ENCODE measurements around the gene ADGRA1.
"Not testable (repeated sequence)": the region's sequence is repeated elsewhere in the genome, so short reads cannot be mapped to it uniquely, and the experiment has no call there.

Gene ADGRA1

GRCh38 chr10:133166504-133166827 lies 78.7 kb downstream of the ADGRA1 start:
- DNase-seq, result no peak

GRCh38 chr10:133166828-133167692 lies 79.3 kb downstream of the ADGRA1 start:
- DNase-seq, result no peak

GRCh38 chr10:133167693-133168616 lies 80.2 kb downstream of the ADGRA1 start:
- DNase-seq, result no peak

GRCh38 chr10:133168617-133169031 lies 80.9 kb downstream of the ADGRA1 start:
- no peak for DNase-seq

- no peak for DNase-seq
Measured at GRCh38 chr10:133169173-133169947, 81.6 kb downstream of the ADGRA1 start.

- no peak for DNase-seq
Measured at GRCh38 chr10:133170092-133170491, 82.4 kb downstream of the ADGRA1 start.

GRCh38 chr10:133173860-133174640 lies 86.3 kb downstream of the ADGRA1 start:
- DNase-seq, result no peak

DNA sequence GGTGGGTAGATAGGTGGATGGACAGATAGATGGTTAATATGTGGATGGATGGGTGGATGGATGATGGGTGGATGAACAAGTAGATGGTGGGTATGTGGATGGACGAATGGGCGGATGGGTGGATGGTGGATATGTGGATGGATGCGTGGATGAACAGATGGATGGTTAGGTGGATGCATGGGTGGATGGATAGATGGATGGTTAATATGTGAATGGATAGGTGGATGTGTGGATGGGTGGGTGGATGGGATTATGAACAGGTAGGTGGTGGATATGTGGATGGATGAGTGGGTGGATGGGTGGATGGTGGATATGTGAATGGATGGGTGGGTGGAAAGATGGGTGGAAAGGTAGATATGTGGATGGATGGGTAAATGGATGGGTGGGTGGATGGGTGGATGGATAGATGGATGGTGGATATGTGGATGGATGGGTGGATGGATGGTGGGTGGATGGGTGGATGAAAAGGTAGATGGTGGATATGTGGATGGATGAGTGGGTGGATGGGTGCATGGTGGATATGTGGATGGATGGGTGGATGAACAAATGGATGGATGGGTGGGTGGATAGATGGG lies 87.1 kb downstream of the ADGRA1 start:
- DNase-seq, result no peak

DNA sequence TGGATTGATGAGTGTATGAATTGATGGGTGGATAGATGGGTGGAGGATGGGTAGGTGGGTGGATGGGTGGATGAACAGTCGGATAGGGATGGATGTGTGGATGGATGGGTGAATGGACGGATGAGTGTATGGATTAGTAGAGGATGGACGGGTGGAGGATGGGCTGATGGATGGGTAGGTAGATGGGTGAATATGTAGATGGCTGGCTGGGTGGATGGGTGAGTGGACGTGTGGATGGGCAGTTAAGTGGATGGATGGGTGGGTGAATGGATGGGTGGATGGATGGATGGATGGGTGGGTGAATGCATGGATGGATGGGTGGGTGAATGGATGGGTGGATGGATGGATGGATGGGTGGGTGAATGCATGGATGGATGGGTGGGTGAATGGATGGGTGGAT lies 87.9 kb downstream of the ADGRA1 start:
- DNase-seq, result not testable (repeated sequence)

DNA sequence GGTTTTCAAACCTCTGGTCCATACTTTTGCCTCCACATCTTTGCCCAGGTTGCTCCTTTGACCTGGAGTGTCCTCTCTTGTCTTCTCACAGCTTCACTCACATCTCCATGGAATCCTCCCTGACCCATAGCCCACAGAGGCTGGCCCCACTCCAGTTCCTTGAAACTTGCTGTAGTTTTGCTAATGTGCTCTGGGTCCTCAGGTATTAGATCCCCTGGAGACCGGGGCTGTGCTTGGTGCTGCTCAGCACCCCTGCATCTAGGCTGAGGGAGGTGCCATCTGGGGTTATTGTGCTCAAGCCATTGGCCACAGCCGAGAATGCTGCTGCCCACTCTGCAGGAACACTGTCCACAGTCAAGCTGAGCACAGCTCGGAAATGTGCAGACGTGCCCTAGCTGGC lies 88.8 kb downstream of the ADGRA1 start:
- DNase-seq, result no peak

GRCh38 chr10:133177380-133178157 lies 89.8 kb downstream of the ADGRA1 start:
- no peak for DNase-seq

- DNase-seq, result no peak
Measured at GRCh38 chr10:133178357-133179127, 90.8 kb downstream of the ADGRA1 start.

DNA sequence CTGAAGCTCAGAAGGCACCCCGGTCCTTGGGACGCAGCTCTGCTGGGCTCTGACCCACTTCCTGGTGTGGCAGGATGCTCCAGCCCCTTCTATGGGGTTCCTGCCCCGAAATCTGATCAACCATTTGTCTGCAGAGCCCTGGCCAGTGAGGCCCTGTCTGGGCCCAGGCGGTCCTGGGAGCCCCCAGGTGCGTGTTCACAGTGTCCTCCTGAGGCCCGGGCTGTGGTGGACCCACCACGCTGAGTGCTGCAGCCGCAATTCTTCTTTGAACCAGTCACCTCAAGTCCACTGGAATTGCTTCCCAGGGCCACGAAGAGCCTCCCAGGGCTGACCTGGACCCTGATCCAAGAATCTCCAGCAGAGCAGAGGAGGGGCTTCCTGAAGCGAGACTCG lies 91.4 kb downstream of the ADGRA1 start:
- no peak for DNase-seq

DNA sequence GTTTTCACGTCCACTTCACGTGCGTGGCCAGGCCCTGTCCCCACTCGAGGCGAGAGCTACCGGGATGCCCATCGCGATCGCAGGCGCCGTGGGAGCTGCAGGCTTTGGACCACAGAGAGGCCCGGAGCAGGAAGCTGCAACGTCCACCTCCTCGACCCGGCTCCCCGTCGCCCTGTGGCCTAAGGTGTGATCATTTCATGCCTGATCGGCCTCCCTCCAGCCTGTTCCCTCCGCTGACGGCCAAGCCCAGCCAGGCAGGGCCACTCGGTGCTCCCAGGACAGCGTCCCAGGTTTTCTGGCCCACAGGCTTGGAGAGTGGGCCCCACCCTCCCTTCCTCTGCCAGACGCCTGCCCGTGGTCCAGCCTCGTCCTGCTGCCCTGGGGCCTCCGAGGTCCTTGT lies 91.9 kb downstream of the ADGRA1 start:
- no peak for DNase-seq

- no peak for DNase-seq
Measured at GRCh38 chr10:133180192-133180964, 92.7 kb downstream of the ADGRA1 start.

DNA sequence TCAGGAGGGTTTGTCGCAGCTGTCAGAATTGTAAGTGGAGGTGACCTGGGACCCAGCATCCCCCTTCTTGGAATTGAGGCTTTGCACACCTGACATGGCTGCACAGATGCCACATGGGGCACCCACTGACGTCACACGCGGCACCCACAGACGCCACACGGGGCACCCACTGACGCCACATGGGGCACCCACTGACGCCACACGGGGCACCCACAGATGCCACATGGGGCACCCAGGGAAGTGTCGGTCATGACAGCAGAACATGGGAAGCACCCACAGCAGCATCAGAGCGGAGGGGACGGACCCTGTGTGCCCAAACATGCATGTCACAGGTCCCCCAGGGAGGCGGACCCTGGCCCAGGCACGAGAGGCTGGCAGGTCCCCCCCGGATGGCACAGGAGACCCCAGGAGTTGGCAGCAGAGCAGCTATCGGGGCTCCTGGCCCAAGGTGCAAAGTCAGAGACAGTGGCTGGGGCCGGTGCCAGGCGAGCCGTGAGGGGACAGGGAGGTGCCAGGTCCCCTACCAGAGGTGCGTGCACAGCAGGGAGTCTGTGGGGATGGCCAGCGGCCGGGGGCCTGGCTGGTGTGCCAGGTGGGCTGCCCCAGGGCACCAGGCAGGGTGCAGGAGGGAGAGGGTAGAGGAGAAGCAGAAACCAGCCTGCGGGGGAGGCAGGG lies 93.4 kb downstream of the ADGRA1 start:
- DNase-seq, result no peak

Data from stimulated activated CD4-positive, alpha-beta T cell treated with anti-CD3 and anti-CD28 coated beads, Interleukin-2, amount 100 ng/mL, for 48 hours (primary cell).